HCT116 (cell line): ENCODE results near the gene GFY. TPM values are rescaled to one million over a fixed set of nuclear protein-coding genes. Genes with fewer than 3 reads are reported as not detected.

Experiments
- ATAC-seq: fragments of 200-7000 bp; cut with Tn5 transposase; 2 replicates; pipeline ENCODE4 v1.9.1; 2020; ENCODE audit warnings: mild to moderate bottlenecking, moderate library complexity
- BruUV-seq: library from RNA; stranded (reverse); fragments of 400-500 nt; replicated peaks from 2 replicates; lab custom pipeline; 2021; lab: Mats Ljungman, UMichigan
- CTCF ChIA-PET: fragments of 300-600 bp; sonication (Branson Sonifier 250); formaldehyde crosslinking; loops from one replicate; lab custom pipeline; 2021; ENCODE audit warnings: antibody characterized with exemption; lab: Charles Lee
- POLR2A ChIA-PET: fragments of 300-600, 350-600 bp; sonication (Branson Sonifier 250); formaldehyde crosslinking; loops from one replicate; lab custom pipeline; 2021; ENCODE audit warnings: antibody characterized with exemption; lab: Charles Lee
- RAD21 ChIA-PET, 2 experiments: fragments of 300-600 bp; sonication (Branson Sonifier 250); formaldehyde crosslinking; loops; one replicate each; lab custom pipeline; 2023; ENCODE audit warnings: low total read pairs in 2 of 2; ENCODE audit not compliant: uncharacterized antibody in 2 of 2, unreplicated experiment in 2 of 2, low non-redundant PET in 1 of 2; lab: Charles Lee
- DNase-seq: peaks from one replicate; pipeline ENCODE4 v3.0.0-alpha.2; 2010; ENCODE audit warnings: low read depth, low spot score
- H2AFZ ChIP-seq: fragments of 200-600 bp; shearing (Covaris generic), sonication (generic); 2 replicates; pipeline ENCODE4 v1.6.1; 2017; ENCODE audit warnings: low read depth, mixed run types, mixed read lengths, antibody characterized with exemption, low read length; ENCODE audit not compliant: poor library complexity, severe bottlenecking
- H3K27ac ChIP-seq: 2 replicates; pipeline ENCODE4 v1.5.1; 2012; ENCODE audit warnings: low read depth, low read length
- H3K27me3 ChIP-seq: fragments of 200-600 bp; sonication (generic); 2 replicates; pipeline ENCODE4 v1.6.1; 2016; ENCODE audit warnings: mixed run types, low read length, mixed read lengths; ENCODE audit not compliant: insufficient read depth
- H3K36me3 ChIP-seq, 2 experiments: fragments of 200-500 bp in 1 of 2; fragments of 200-600 bp in 1 of 2; sonication (Bioruptor generic) in 1 of 2; sonication (generic) in 1 of 2; 2 replicates each; pipeline versions ENCODE4 v1.5.1 to v1.6.1; 2014 to 2016; ENCODE audit warnings: low read length in 2 of 2, inconsistent platforms in 1 of 2, mixed read lengths in 1 of 2, mixed run types in 1 of 2; ENCODE audit not compliant: insufficient read depth in 2 of 2, control insufficient read depth in 1 of 2
- H3K4me1 ChIP-seq, 2 experiments: fragments of 200-600 bp in 1 of 2; sonication (generic) in 1 of 2; 2 replicates each; pipeline versions ENCODE4 v1.5.1 to v1.6.1; 2012 to 2017; ENCODE audit warnings: low read length in 2 of 2, inconsistent platforms in 1 of 2, mild to moderate bottlenecking in 1 of 2, mixed read lengths in 1 of 2, mixed run types in 1 of 2, moderate library complexity in 1 of 2; ENCODE audit not compliant: insufficient read depth in 2 of 2, control insufficient read depth in 1 of 2
- H3K4me2 ChIP-seq: fragments of 200-600 bp; sonication (generic); 2 replicates; pipeline ENCODE4 v1.6.1; 2017; ENCODE audit warnings: mixed run types, low read length, mixed read lengths
- H3K4me3 ChIP-seq, 2 experiments: fragments of 200-600 bp in 1 of 2; sonication (generic) in 1 of 2; replicated peaks in 1 of 2; 2 replicates each; pipeline ENCODE4 v1.5.1; 2011 to 2016; ENCODE audit warnings: low read length in 2 of 2, control low read depth in 1 of 2, low read depth in 1 of 2, mild to moderate bottlenecking in 1 of 2, mixed read lengths in 1 of 2, mixed run types in 1 of 2
- H3K79me2 ChIP-seq: fragments of 200-600 bp; sonication (generic); 2 replicates; pipeline ENCODE4 v1.6.1; 2017; ENCODE audit warnings: mild to moderate bottlenecking, mixed run types, low read length, moderate library complexity, mixed read lengths; ENCODE audit not compliant: insufficient read depth
- H3K9ac ChIP-seq: fragments of 200-600 bp; sonication (generic); 2 replicates; pipeline ENCODE4 v1.6.1; 2016; ENCODE audit warnings: low read length, mixed read lengths
- H3K9me2 ChIP-seq: fragments of 200-600 bp; sonication (generic), shearing (Covaris generic); 2 replicates; pipeline ENCODE4 v1.6.1; 2017; ENCODE audit warnings: mixed run types, mild to moderate bottlenecking, moderate library complexity; ENCODE audit not compliant: insufficient read depth
- H3K9me3 ChIP-seq, 2 experiments: fragments of 200-500 bp in 1 of 2; fragments of 200-600 bp in 1 of 2; sonication (Bioruptor generic) in 1 of 2; sonication (generic) in 1 of 2; 2 replicates each; pipeline ENCODE4 v1.6.1; 2014 to 2017; ENCODE audit warnings: low read length in 2 of 2, mixed read lengths in 2 of 2, inconsistent platforms in 1 of 2, low read depth in 1 of 2, mild to moderate bottlenecking in 1 of 2, mixed run types in 1 of 2, moderate library complexity in 1 of 2; ENCODE audit not compliant: control insufficient read depth in 1 of 2, insufficient read depth in 1 of 2
- H4K20me1 ChIP-seq: fragments of 200-600 bp; sonication (generic), shearing (Covaris generic); 2 replicates; pipeline ENCODE4 v1.6.1; 2017; ENCODE audit warnings: mixed run types, mild to moderate bottlenecking, moderate library complexity; ENCODE audit not compliant: insufficient read depth
- CBX3 ChIP-seq: IDR thresholded peaks from 2 replicates; pipeline ENCODE4 v1.6.1; 2012; ENCODE audit warnings: low read depth
- EGR1 ChIP-seq: IDR thresholded peaks from 2 replicates; pipeline ENCODE4 v1.6.1; 2012; ENCODE audit warnings: low read depth
- EZH2 ChIP-seq: fragments of 200-600 bp; sonication (generic); IDR thresholded peaks from 2 replicates; pipeline ENCODE4 v1.6.1; 2017; ENCODE audit warnings: antibody characterized with exemption, mixed run types
- FOSL1 ChIP-seq: IDR thresholded peaks from 2 replicates; pipeline ENCODE4 v1.6.1; 2012; ENCODE audit warnings: low read depth
- JUND ChIP-seq: IDR thresholded peaks from 2 replicates; pipeline ENCODE4 v1.6.1; 2012
- POLR2A ChIP-seq: IDR thresholded peaks from 2 replicates; pipeline ENCODE4 v1.7.0; 2011; ENCODE audit warnings: borderline replicate concordance; ENCODE audit not compliant: insufficient read depth, insufficient read length; ENCODE audit errors: extremely low read depth
- POLR2AphosphoS5 ChIP-seq: IDR thresholded peaks from 2 replicates; pipeline ENCODE4 v1.6.1; 2011; ENCODE audit warnings: mild to moderate bottlenecking, low read depth, low read length, moderate library complexity
- RAD21 ChIP-seq: IDR thresholded peaks from 2 replicates; pipeline ENCODE4 v1.6.1; 2012; ENCODE audit warnings: low read depth, mild to moderate bottlenecking
- SP1 ChIP-seq: IDR thresholded peaks from 2 replicates; pipeline ENCODE4 v1.6.1; 2012; ENCODE audit warnings: low read depth
- TCF7L2 ChIP-seq: IDR thresholded peaks from 2 replicates; pipeline ENCODE4 v1.7.0; 2011; ENCODE audit warnings: borderline replicate concordance, inconsistent platforms; ENCODE audit not compliant: insufficient read depth, insufficient read length; ENCODE audit errors: extremely low read depth
- YY1 ChIP-seq: IDR thresholded peaks from 2 replicates; pipeline ENCODE4 v1.6.1; 2011; ENCODE audit warnings: low read length, low read depth, moderate library complexity, mild to moderate bottlenecking; ENCODE audit not compliant: insufficient replicate concordance; ENCODE audit errors: extremely low read depth
- intact Hi-C: fragments of 100-400 bp; cut with micrococcal nuclease; formaldehyde crosslinking; loops from 2 replicates; pipeline ENCODE4 v1.10.0; 2022
- total RNA-seq: library from RNA; stranded (reverse); gene quantifications from one replicate; pipeline ENCODE4 v1.2.1, GENCODE V29; 2021; ENCODE audit not compliant: unreplicated experiment
- TF ChIP-seq, protein P1 (sequence below), 3 experiments: fragments of 200-600 bp in 1 of 3; sonication (generic) in 1 of 3; IDR thresholded peaks in 2 of 3; conservative IDR thresholded peaks in 1 of 3; 2 replicates each; pipeline ENCODE4 v1.5.1; 2012 to 2017; ENCODE audit warnings: low read depth in 2 of 3, low read length in 2 of 3, antibody characterized with exemption in 1 of 3, borderline replicate concordance in 1 of 3, control low read depth in 1 of 3, mild to moderate bottlenecking in 1 of 3, mixed read lengths in 1 of 3, mixed run types in 1 of 3, moderate library complexity in 1 of 3; ENCODE audit not compliant: insufficient read depth in 1 of 3

GFY gene
- total RNA-seq, 1 experiment from 2014 or later, result 2.6 TPM

DNA sequence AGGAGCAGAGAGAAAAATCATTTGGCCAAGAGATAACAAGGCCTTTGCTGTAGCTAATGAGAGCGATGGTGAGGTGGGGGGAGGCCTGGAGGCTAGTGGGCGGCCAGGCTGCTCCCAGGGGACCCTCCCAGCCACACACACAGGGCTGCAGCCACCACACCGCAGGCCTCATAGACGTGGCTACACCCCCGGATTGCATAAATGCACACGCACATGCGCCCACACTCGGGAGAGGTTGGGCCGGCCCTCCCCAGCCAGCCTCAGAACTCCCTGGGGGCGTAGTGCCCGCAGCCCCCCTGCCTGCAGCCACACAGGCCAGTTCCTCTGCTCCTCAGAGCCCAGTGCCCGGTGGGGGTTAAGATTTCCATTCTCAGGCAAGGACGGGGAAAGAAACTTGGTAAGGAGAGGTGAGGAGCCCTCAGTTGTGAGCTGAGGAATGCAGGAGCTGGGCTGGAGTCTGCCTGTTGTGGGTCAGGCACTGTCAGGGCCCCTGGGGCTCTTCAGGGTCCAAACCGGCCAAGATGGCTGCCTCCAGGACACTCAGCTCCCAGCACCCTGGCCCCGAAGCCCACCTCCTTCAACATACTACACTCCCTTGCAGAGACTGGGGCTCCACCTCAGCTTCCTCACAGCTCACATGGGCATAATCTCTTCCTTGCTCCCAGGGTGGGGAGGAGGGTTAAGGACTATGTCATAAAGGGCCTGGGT, 9.9 kb upstream of the GFY start:
- Histone ChIP-seq H3K79me2 (no peaks in the 10 kb centered on the region), H3K4me1 (peaks cover 0 to 5% of the 10 kb centered on the region in 2 experiments; a peak in 1 of 4 replicates), H3K9me2 (no peaks in the 10 kb centered on the region), H3K4me2 (no peak overlapping the region), H3K9me3 (no peaks in the 10 kb centered on the region), H3K36me3 (no peaks in the 10 kb centered on the region), H3K9ac (no peak overlapping the region), H3K4me3 (no peak overlapping the region), H3K27me3 (peaks cover 5% of the 10 kb centered on the region; the same call in 1 of the 2 replicates)
- ChIA-PET RAD21 (no interaction called here), CTCF (no interaction called here)
- intact Hi-C loops, result no loop called here
- no peak for TF ChIP-seq POLR2A
- TF ChIP-seq SP1, result no peak
- TF ChIP-seq EGR1, result no peak
- TF ChIP-seq YY1, result no peak
- TF ChIP-seq, protein P1, sequence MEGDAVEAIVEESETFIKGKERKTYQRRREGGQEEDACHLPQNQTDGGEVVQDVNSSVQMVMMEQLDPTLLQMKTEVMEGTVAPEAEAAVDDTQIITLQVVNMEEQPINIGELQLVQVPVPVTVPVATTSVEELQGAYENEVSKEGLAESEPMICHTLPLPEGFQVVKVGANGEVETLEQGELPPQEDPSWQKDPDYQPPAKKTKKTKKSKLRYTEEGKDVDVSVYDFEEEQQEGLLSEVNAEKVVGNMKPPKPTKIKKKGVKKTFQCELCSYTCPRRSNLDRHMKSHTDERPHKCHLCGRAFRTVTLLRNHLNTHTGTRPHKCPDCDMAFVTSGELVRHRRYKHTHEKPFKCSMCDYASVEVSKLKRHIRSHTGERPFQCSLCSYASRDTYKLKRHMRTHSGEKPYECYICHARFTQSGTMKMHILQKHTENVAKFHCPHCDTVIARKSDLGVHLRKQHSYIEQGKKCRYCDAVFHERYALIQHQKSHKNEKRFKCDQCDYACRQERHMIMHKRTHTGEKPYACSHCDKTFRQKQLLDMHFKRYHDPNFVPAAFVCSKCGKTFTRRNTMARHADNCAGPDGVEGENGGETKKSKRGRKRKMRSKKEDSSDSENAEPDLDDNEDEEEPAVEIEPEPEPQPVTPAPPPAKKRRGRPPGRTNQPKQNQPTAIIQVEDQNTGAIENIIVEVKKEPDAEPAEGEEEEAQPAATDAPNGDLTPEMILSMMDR (IDR thresholded peaks at IDR 0.05 in 2 of 3, conservative IDR thresholded peaks at IDR 0.05 in 1 of 3; ENCODE audit: borderline replicate concordance in 1 of 3, insufficient read depth in 1 of 3, low read depth in 2 of 3, low read length in 2 of 3), result no peak
- no peak for TF ChIP-seq POLR2AphosphoS5
- TF ChIP-seq, all 23 proteins: peak for 0
- no TSS peak for BruUV-seq
- Histone ChIP-seq H3K27ac (no peak overlapping the region), H2AFZ (no peak overlapping the region), H4K20me1 (no peaks in the 10 kb centered on the region)
- no peak for ATAC-seq
- DNase-seq, result no peak
- POLR2A ChIA-PET, result no interaction called here

DNA sequence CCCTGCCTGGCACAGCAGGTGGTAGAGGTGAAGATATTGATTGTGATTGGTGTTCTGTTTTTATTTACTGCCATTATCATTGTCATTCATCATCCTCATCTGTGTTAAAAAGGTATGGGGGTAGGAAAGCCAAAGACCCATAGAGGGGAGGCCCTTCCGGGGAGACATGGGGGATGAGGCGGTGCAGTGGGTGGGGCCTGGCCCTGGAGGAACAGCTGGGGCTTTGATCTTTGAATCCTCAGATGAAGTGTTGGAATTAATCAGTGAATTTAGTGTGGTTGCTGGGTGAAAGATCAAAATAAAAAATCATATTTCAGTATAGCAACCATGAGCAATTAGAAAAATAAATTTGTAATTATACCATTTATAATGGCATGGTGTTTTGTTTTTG, 9.4 kb upstream of the GFY start:
- no peak overlapping the region for H3K4me2 ChIP-seq
- no peak for ATAC-seq
- no peaks in the 10 kb centered on the region for H3K9me3 ChIP-seq
- TF ChIP-seq TCF7L2 (no peak), JUND (no peak), POLR2A (no peak), SP1 (no peak), EZH2 (no peak), RAD21 (no peak), FOSL1 (no peak), YY1 (no peak), CBX3 (no peak), EGR1 (no peak)
- TF ChIP-seq, protein P1 (IDR thresholded peaks at IDR 0.05 in 2 of 3, conservative IDR thresholded peaks at IDR 0.05 in 1 of 3; ENCODE audit: borderline replicate concordance in 1 of 3, insufficient read depth in 1 of 3, low read depth in 2 of 3, low read length in 2 of 3), result no peak

More for the DNA sequence above, 9.4 kb upstream of the GFY start:
- POLR2A ChIA-PET, result no interaction called here
- Histone ChIP-seq H3K9me2 (no peaks in the 10 kb centered on the region), H3K4me3 (no peak overlapping the region), H3K27ac (no peak overlapping the region), H3K79me2 (no peaks in the 10 kb centered on the region), H2AFZ (no peak overlapping the region), H3K36me3 (no peaks in the 10 kb centered on the region), H3K9ac (no peak overlapping the region), H3K27me3 (peaks cover 10% of the 10 kb centered on the region; the same call in 1 of the 2 replicates), H3K4me1 (peaks cover 0 to 5% of the 10 kb centered on the region in 2 experiments; a peak in 1 of 4 replicates), H4K20me1 (no peaks in the 10 kb centered on the region)
- CTCF ChIA-PET, result no interaction called here
- intact Hi-C loops, result no loop called here
- RAD21 ChIA-PET, result no interaction called here
- DNase-seq, result no peak
- no TSS peak for BruUV-seq
